DND-41 (cell line): ENCODE data around the gene MUC5B.

Experiments used
- EZH2 ChIP-seq: IDR thresholded peaks from 3 replicates; pipeline ENCODE4 v1.6.1; 2012; ENCODE audit warnings: borderline replicate concordance, low read depth, mild to moderate bottlenecking, moderate library complexity, low read length, inconsistent platforms; ENCODE audit not compliant: severe bottlenecking
- TF ChIP-seq, protein P1 (sequence below): IDR thresholded peaks from 2 replicates; pipeline ENCODE4 v1.5.1; 2012; ENCODE audit warnings: borderline replicate concordance, low read length, moderate library complexity, mild to moderate bottlenecking; ENCODE audit not compliant: poor library complexity, severe bottlenecking; ENCODE audit errors: extremely low read depth

DNA sequence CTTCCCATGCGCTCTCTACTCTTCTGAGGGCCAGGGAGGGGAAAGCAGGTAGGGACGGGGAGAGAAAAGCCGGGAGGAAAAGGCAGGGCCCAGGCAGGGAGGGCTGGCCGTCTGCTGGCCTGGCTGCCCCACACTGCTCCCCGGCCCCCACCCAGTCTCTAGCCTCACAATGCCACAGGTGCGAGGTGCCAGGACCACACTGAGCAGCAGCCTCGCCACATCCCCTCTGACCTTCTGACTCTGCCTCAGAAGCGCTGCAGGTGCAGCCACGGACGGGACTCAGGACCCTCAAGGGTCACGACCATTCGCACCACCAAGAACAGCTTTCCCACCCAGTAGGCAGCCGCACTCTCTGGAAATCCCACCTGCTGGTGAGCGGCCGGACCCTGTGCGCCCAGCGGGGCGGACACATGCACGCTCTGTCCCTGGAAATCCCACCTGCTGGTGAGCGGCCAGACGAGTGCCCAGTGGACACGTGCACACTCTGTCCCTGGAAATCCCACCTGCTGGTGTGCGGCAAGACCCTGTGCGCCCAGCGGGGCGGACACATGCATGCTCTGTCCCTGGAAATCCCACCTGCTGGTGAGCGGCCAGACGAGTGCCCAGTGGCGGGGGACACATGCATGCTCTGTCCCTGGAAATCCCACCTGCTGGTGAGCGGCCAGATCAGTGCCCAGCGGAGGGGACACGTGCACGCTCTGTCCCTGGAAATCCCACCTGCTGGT is 66.5 kb downstream of the MUC5B start:
- TF ChIP-seq, protein P1, sequence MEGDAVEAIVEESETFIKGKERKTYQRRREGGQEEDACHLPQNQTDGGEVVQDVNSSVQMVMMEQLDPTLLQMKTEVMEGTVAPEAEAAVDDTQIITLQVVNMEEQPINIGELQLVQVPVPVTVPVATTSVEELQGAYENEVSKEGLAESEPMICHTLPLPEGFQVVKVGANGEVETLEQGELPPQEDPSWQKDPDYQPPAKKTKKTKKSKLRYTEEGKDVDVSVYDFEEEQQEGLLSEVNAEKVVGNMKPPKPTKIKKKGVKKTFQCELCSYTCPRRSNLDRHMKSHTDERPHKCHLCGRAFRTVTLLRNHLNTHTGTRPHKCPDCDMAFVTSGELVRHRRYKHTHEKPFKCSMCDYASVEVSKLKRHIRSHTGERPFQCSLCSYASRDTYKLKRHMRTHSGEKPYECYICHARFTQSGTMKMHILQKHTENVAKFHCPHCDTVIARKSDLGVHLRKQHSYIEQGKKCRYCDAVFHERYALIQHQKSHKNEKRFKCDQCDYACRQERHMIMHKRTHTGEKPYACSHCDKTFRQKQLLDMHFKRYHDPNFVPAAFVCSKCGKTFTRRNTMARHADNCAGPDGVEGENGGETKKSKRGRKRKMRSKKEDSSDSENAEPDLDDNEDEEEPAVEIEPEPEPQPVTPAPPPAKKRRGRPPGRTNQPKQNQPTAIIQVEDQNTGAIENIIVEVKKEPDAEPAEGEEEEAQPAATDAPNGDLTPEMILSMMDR: no peak
- TF ChIP-seq EZH2: no peak
